SK-N-MC (cell line): ENCODE data around the gene PLEKHA5.
"Not testable (repeated sequence)": the region's sequence is repeated elsewhere in the genome, so short reads cannot be mapped to it uniquely, and the experiment has no call there.

Source experiments
- DNase-seq: peaks from one replicate; pipeline ENCODE4 v3.0.0-alpha.2; 2011; ENCODE audit warnings: low read depth, low spot score
- H3K27ac ChIP-seq: fragments of 200-600 bp; sonication (generic); 2 replicates; pipeline ENCODE4 v1.5.1; 2016; ENCODE audit warnings: mixed run types
- H3K36me3 ChIP-seq: fragments of 200-600 bp; sonication (generic); 2 replicates; pipeline ENCODE4 v1.6.1; 2017; ENCODE audit warnings: antibody characterized with exemption, low read length, mixed read lengths; ENCODE audit not compliant: insufficient read depth
- H3K4me3 ChIP-seq: fragments of 200-600 bp; sonication (generic); 2 replicates; pipeline ENCODE4 v1.5.1; 2016
- H3K9ac ChIP-seq: fragments of 200-600 bp; sonication (generic); 2 replicates; pipeline ENCODE4 v1.8.0; 2017; ENCODE audit warnings: mixed run types, mixed read lengths; ENCODE audit not compliant: insufficient read length
- H3K9me3 ChIP-seq: fragments of 200-600 bp; sonication (generic); 2 replicates; pipeline ENCODE4 v1.6.1; 2017; ENCODE audit warnings: low read depth, mild to moderate bottlenecking, antibody characterized with exemption, low read length, moderate library complexity, mixed read lengths
- EZH2 ChIP-seq: fragments of 200-600 bp; sonication (generic); IDR thresholded peaks from one replicate; pipeline ENCODE4 v1.6.1; 2017; ENCODE audit warnings: antibody characterized with exemption
- FOXP2 ChIP-seq: optimal IDR thresholded peaks from 2 replicates; pipeline ENCODE3; 2011; ENCODE audit warnings: mild to moderate bottlenecking, moderate library complexity; ENCODE audit not compliant: insufficient read depth; ENCODE audit errors: extremely low read length, control extremely low read depth
- POLR2AphosphoS5 ChIP-seq: IDR thresholded peaks from 2 replicates; pipeline ENCODE4 v1.6.1; 2012; ENCODE audit warnings: mild to moderate bottlenecking, low read depth, low read length, borderline replicate concordance

The PLEKHA5 gene

GRCh38 chr12:19402211-19402610, 272.7 kb downstream of the PLEKHA5 start:
- TF ChIP-seq EZH2 (no peak), FOXP2 (no peak), POLR2AphosphoS5 (no peak)
- H3K9me3 ChIP-seq: no peaks in the 10 kb centered on the region
- no peak overlapping the region for H3K27ac ChIP-seq

GRCh38 chr12:19402743-19403431, 273.4 kb downstream of the PLEKHA5 start:
- no peak overlapping the region for H3K9ac ChIP-seq
- no peaks in the 10 kb centered on the region for H3K36me3 ChIP-seq
- no peak overlapping the region for H3K27ac ChIP-seq
- DNase-seq: no peak
- no peak for TF ChIP-seq POLR2AphosphoS5
- no peak for TF ChIP-seq FOXP2
- no peak for TF ChIP-seq EZH2
- H3K9me3 ChIP-seq: no peaks in the 10 kb centered on the region
- no peak overlapping the region for H3K4me3 ChIP-seq

More at GRCh38 chr12:19402211-19402610, 272.7 kb downstream of the PLEKHA5 start:
- Histone ChIP-seq H3K36me3 (no peaks in the 10 kb centered on the region), H3K9ac (no peak overlapping the region), H3K4me3 (no peak overlapping the region)
- no peak for DNase-seq

- H3K36me3 ChIP-seq: no peaks in the 10 kb centered on the region
- no peak overlapping the region for H3K9ac ChIP-seq
- no peaks in the 10 kb centered on the region for H3K9me3 ChIP-seq
- H3K4me3 ChIP-seq: no peak overlapping the region
- no peak overlapping the region for H3K27ac ChIP-seq
- DNase-seq: no peak
- no peak for TF ChIP-seq POLR2AphosphoS5
- no peak for TF ChIP-seq EZH2
- no peak for TF ChIP-seq FOXP2
Measured at GRCh38 chr12:19404242-19404880, 274.8 kb downstream of the PLEKHA5 start.

GRCh38 chr12:19409376-19409775, 279.8 kb downstream of the PLEKHA5 start:
- Histone ChIP-seq H3K4me3 (peak overlapping the region; percentile 18), H3K27ac (peak overlapping the region; percentile 87), H3K36me3 (no peaks in the 10 kb centered on the region), H3K9me3 (no peaks in the 10 kb centered on the region), H3K9ac (peak overlapping the region; percentile 43)
- DNase-seq: no peak
- no peak for TF ChIP-seq EZH2
- TF ChIP-seq FOXP2: no peak
- no peak for TF ChIP-seq POLR2AphosphoS5

GRCh38 chr12:19410211-19410610, 280.7 kb downstream of the PLEKHA5 start:
- no peak for DNase-seq
- no peak overlapping the region for H3K4me3 ChIP-seq
- no peaks in the 10 kb centered on the region for H3K36me3 ChIP-seq
- TF ChIP-seq FOXP2 (no peak), EZH2 (no peak), POLR2AphosphoS5 (no peak)
- no peaks in the 10 kb centered on the region for H3K9me3 ChIP-seq
- H3K27ac ChIP-seq: peak overlapping the region; percentile 87
- peak overlapping the region; percentile 43 for H3K9ac ChIP-seq

GRCh38 chr12:19410629-19411185, 281.2 kb downstream of the PLEKHA5 start:
- Histone ChIP-seq H3K4me3 (no peak overlapping the region), H3K36me3 (no peaks in the 10 kb centered on the region), H3K27ac (peak overlapping the region; percentile 87), H3K9ac (no peak overlapping the region), H3K9me3 (no peaks in the 10 kb centered on the region)
- no peak for TF ChIP-seq POLR2AphosphoS5
- no peak for TF ChIP-seq EZH2
- no peak for TF ChIP-seq FOXP2
- DNase-seq: no peak

- H3K9me3 ChIP-seq: no peaks in the 10 kb centered on the region
- no peaks in the 10 kb centered on the region for H3K36me3 ChIP-seq
- H3K27ac ChIP-seq: no peak overlapping the region
- no peak overlapping the region for H3K4me3 ChIP-seq
- no peak for TF ChIP-seq EZH2
- DNase-seq: no peak
- H3K9ac ChIP-seq: no peak overlapping the region
Measured at GRCh38 chr12:19411234-19412204, 282.0 kb downstream of the PLEKHA5 start.

- Histone ChIP-seq H3K4me3 (no peak overlapping the region), H3K27ac (no peak overlapping the region), H3K36me3 (no peaks in the 10 kb centered on the region), H3K9ac (no peak overlapping the region), H3K9me3 (no peaks in the 10 kb centered on the region)
- no peak for DNase-seq
- TF ChIP-seq EZH2: no peak
- no peak for TF ChIP-seq FOXP2
- TF ChIP-seq POLR2AphosphoS5: no peak
Measured at GRCh38 chr12:19412844-19413243, 283.3 kb downstream of the PLEKHA5 start.

GRCh38 chr12:19413582-19413981, 284.0 kb downstream of the PLEKHA5 start:
- H3K27ac ChIP-seq, DNase-seq, H3K4me3 ChIP-seq: not testable (repeated sequence)

More at GRCh38 chr12:19413582-19413981, 284.0 kb downstream of the PLEKHA5 start:
- H3K36me3 ChIP-seq, H3K9me3 ChIP-seq, H3K9ac ChIP-seq: not testable (repeated sequence)
